ENCODE measurements around the gene PZP. TPM values are rescaled to one million over a fixed set of nuclear protein-coding genes. Genes with fewer than 3 reads are reported as not detected.

Gene PZP
- total RNA-seq, 3 donors from 2014 or later, result under 0.01 to 0.80 TPM; not detected in 1

DNA sequence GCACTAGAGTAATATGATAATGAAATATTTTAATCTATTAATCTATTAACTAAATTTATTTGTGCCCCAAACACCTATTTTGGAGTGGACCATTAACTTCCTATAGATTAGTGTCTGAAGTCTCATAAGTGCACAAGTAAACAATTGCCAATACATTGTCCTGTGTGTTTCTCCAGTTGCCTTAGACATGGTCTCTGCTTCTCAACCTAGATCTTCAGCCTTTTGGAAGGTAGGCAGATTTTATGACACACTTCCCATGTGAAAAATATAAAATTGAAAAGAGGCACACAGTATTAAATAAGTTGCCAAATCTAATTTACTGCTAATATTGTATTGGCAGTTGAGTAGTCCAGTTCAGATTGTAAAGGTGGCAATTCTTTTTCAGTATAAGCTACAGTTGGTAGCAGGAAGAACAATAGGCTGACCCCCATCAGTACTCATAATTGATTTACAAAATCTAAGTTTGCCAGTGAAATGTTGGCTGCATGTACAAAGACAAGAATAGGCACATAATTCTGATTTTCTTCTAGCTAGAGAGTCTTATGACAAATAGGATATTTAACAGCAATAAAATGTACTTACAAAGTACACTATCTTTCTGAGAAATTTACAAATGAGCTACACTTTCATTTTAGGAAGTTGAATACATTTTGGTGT, 103.3 kb downstream of the PZP start:
- H3K36me3 ChIP-seq, result peaks cover 7% of the 10 kb centered on the region
- H3K27ac ChIP-seq, result no peak overlapping the region
- H3K4me1 ChIP-seq, result no peaks in the 10 kb centered on the region
- no peaks in the 10 kb centered on the region for H3K27me3 ChIP-seq
- H3K4me3 ChIP-seq, result no peak overlapping the region
- TF ChIP-seq POLR2AphosphoS5 (IDR thresholded peaks at IDR 0.05) (no peak), POLR2A (IDR thresholded peaks at IDR 0.05) (no peak)
- TF ChIP-seq, protein P1, sequence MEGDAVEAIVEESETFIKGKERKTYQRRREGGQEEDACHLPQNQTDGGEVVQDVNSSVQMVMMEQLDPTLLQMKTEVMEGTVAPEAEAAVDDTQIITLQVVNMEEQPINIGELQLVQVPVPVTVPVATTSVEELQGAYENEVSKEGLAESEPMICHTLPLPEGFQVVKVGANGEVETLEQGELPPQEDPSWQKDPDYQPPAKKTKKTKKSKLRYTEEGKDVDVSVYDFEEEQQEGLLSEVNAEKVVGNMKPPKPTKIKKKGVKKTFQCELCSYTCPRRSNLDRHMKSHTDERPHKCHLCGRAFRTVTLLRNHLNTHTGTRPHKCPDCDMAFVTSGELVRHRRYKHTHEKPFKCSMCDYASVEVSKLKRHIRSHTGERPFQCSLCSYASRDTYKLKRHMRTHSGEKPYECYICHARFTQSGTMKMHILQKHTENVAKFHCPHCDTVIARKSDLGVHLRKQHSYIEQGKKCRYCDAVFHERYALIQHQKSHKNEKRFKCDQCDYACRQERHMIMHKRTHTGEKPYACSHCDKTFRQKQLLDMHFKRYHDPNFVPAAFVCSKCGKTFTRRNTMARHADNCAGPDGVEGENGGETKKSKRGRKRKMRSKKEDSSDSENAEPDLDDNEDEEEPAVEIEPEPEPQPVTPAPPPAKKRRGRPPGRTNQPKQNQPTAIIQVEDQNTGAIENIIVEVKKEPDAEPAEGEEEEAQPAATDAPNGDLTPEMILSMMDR (IDR thresholded peaks at IDR 0.05), result no peak
- H3K9me3 ChIP-seq, result no peaks in the 10 kb centered on the region
- intact Hi-C loops (cut with DNase I; ENCODE audit: low total_unique reads), result no loop called here
- DNase-seq (ENCODE audit: low spot score in 2 of 2), result no peak

DNA sequence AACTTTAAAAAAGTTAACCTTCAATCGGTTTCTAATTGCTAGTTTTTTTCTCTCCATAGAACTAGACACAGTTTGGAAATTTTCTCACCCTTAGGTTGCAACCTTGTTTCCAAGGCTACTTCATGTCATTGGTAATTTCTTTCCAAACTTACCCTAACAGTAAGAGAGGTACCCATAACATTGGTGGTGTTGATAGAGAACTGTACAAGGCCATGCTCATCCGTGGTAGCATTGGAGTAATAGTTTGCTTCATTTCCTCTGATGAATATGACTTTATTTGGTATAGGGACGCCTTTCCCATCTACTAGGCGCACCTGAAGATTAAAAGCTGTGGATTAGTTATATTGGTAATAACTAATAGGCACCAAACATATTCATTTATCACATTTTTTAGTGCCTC, 104.1 kb downstream of the PZP start:
- Histone ChIP-seq H3K9me3 (no peaks in the 10 kb centered on the region), H3K4me3 (no peak overlapping the region), H3K27ac (peak overlapping the region in 1 of 2 donors; percentile 2), H3K27me3 (no peaks in the 10 kb centered on the region), H3K4me1 (no peaks in the 10 kb centered on the region), H3K36me3 (peaks cover 7% of the 10 kb centered on the region)
- DNase-seq (ENCODE audit: low spot score in 2 of 2), result no peak
- intact Hi-C loops (cut with DNase I; ENCODE audit: low total_unique reads), result no loop called here
- TF ChIP-seq POLR2A (IDR thresholded peaks at IDR 0.05) (no peak), POLR2AphosphoS5 (IDR thresholded peaks at IDR 0.05) (no peak)
- TF ChIP-seq, protein P1 (IDR thresholded peaks at IDR 0.05), result no peak

DNA sequence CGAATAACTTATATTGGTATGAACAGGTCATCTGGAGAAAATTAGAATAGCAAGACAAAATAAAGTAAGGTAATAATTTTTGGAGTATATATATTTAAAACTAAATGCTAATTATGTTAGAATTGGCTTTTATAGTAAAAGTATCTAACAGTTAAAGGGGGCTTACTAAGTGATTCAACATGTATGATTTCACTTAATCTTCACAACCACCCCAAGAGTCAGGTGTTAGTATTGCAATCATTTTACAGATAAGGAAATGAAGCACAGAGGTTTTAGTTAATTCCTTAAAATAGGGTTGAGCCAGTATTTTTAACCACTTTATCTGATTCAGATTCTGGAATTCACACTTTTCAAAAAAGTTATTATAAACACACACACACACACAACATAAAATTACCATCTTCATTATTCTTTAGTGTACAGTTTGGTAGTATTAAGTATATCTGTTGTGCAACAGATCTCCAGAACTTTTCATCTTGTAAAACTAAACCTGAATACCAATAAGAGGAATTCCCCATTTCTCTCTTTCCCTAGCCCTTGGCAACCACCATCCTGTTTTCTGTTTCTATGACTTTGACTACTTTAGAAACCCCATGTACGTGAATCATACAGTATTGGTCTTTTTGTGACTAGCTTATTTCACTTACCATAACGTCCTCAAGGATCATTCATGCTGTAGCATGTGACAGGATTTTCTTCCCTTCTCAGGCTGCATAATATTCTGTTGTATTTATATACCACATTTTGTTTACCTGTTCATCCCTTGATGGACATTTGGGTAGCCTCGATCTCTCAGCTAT, 104.9 kb downstream of the PZP start:
- no peak for DNase-seq (ENCODE audit: low spot score in 2 of 2)
- no peaks in the 10 kb centered on the region for H3K4me1 ChIP-seq
- TF ChIP-seq POLR2AphosphoS5 (IDR thresholded peaks at IDR 0.05) (no peak), POLR2A (IDR thresholded peaks at IDR 0.05) (no peak)
- TF ChIP-seq, protein P1 (IDR thresholded peaks at IDR 0.05), result no peak
- no peak overlapping the region for H3K27ac ChIP-seq
- peaks cover 7% of the 10 kb centered on the region for H3K36me3 ChIP-seq
- intact Hi-C loops (cut with DNase I; ENCODE audit: low total_unique reads), result no loop called here
- no peak overlapping the region for H3K4me3 ChIP-seq
- no peaks in the 10 kb centered on the region for H3K9me3 ChIP-seq
- H3K27me3 ChIP-seq, result no peaks in the 10 kb centered on the region

DNA sequence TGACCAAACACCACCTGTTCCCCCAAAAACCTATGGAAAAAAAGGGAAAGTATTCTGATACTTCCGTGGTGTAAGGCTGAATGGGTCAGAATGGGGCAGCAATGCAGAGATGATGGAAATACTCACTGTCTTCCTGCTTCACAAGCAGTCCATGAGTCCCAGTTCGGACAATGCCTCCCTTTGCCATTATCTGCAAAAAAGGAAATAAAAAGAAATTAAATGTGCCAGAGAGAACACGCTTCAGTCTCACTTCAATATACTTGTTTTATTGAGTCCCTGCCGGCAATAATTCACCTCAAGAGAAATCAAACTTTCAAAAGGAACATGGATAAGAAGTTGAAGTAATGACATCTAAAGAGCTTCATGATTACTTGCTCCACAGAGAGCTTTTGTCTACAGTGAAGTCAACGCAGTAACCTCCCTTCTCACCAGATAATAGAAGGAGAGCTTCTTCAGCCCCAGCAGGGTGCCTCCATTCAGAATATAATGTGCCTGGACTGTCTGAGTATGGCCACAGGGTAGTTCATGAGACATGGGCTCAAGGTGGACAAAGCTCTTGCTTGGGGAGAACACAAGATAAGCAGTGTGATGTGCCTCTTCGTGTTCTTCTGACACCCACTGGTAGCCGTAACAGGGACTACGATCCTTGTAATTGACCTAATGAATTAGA, 107.0 kb downstream of the PZP start:
- no peaks in the 10 kb centered on the region for H3K4me1 ChIP-seq
- H3K27ac ChIP-seq, result no peak overlapping the region
- no peaks in the 10 kb centered on the region for H3K27me3 ChIP-seq
- intact Hi-C loops (cut with DNase I; ENCODE audit: low total_unique reads), result no loop called here
- DNase-seq (ENCODE audit: low spot score in 2 of 2), result no peak
- H3K9me3 ChIP-seq, result no peaks in the 10 kb centered on the region
- TF ChIP-seq POLR2AphosphoS5 (IDR thresholded peaks at IDR 0.05), result no peak
- TF ChIP-seq, protein P1 (IDR thresholded peaks at IDR 0.05), result no peak
- no peak overlapping the region for H3K4me3 ChIP-seq
- peaks cover 7% of the 10 kb centered on the region for H3K36me3 ChIP-seq
